Endothelial cell of umbilical vein (primary cell): Measurements from ENCODE around the gene RPSA. TPM values are rescaled to one million over a fixed set of nuclear protein-coding genes. Genes with fewer than 3 reads are reported as not detected.

Experiments
- BruUV-seq: library from RNA; stranded (reverse); fragments of 400-500 nt; replicated peaks from 2 replicates; lab custom pipeline; 2021; lab: Mats Ljungman, UMichigan
- CTCF ChIA-PET: fragments of 300-600, 350-600 bp; sonication (Branson Sonifier 250); formaldehyde crosslinking; loops from one replicate; lab custom pipeline; 2021; ENCODE audit warnings: antibody characterized with exemption, inconsistent platforms; lab: Charles Lee
- POLR2A ChIA-PET: fragments of 300-600, 350-600 bp; sonication (Branson Sonifier 250); formaldehyde crosslinking; loops from one replicate; lab custom pipeline; 2021; ENCODE audit warnings: antibody characterized with exemption, inconsistent platforms; lab: Charles Lee
- DNase-seq: peaks from one replicate; pipeline ENCODE4 v3.0.0-alpha.2; 2011; ENCODE audit warnings: low read depth, low spot score
- FAIRE-seq: peaks from 2 replicates; lab custom pipeline; 2011; peaks lifted over from hg19 to GRCh38; lab: Jason Lieb, UNC
- H2AFZ ChIP-seq: 2 replicates; pipeline ENCODE4 v1.6.0; 2012; ENCODE audit warnings: low read depth, low read length, control low read depth, inconsistent platforms
- H3K27ac ChIP-seq: 2 replicates; pipeline ENCODE4 v1.5.1; 2011; ENCODE audit warnings: low read depth, mild to moderate bottlenecking, control low read depth, low read length, moderate library complexity; ENCODE audit not compliant: insufficient read depth
- H3K27me3 ChIP-seq, 2 experiments: 2 replicates each; pipeline versions ENCODE4 v1.6.0 to v1.6.1; 2011; ENCODE audit warnings: low read length in 2 of 2, mixed read lengths in 1 of 2; ENCODE audit not compliant: control insufficient read depth in 2 of 2, insufficient read depth in 2 of 2
- H3K36me3 ChIP-seq, 2 experiments: 2 replicates in 1 of 2; 3 replicates in 1 of 2; pipeline ENCODE4 v1.5.1; 2011; ENCODE audit warnings: low read length in 2 of 2, mild to moderate bottlenecking in 1 of 2, moderate library complexity in 1 of 2; ENCODE audit not compliant: control insufficient read depth in 2 of 2, insufficient read depth in 2 of 2; ENCODE audit errors: extremely low read depth in 1 of 2
- H3K4me1 ChIP-seq: 3 replicates; pipeline ENCODE4 v1.5.1; 2011; ENCODE audit warnings: mild to moderate bottlenecking, low read length; ENCODE audit not compliant: control insufficient read depth, insufficient read depth; ENCODE audit errors: extremely low read depth
- H3K4me2 ChIP-seq: 2 replicates; pipeline ENCODE4 v1.6.1; 2011; ENCODE audit warnings: low read length, control low read depth, mixed read lengths; ENCODE audit not compliant: insufficient read depth
- H3K4me3 ChIP-seq, 3 experiments: fragments of 200-600 bp in 1 of 3; sonication (generic), shearing (Covaris generic) in 1 of 3; replicated peaks in 1 of 3; 2 replicates each; pipeline ENCODE4 v1.5.1; 2011 to 2016; ENCODE audit warnings: control low read depth in 3 of 3, low read length in 3 of 3, mild to moderate bottlenecking in 2 of 3, inconsistent platforms in 1 of 3, low read depth in 1 of 3, moderate library complexity in 1 of 3; ENCODE audit not compliant: insufficient read depth in 1 of 3
- H3K79me2 ChIP-seq: 2 replicates; pipeline ENCODE4 v1.6.0; 2012; ENCODE audit warnings: low read length, inconsistent platforms; ENCODE audit not compliant: control insufficient read depth, insufficient read depth
- H3K9ac ChIP-seq: replicated peaks from 2 replicates; pipeline ENCODE3; 2011; ENCODE audit warnings: low read length, control low read depth; ENCODE audit not compliant: insufficient read depth; ENCODE audit errors: extremely low read depth
- H3K9me1 ChIP-seq: replicated peaks from 3 replicates; pipeline ENCODE4 v1.6.0; 2011; ENCODE audit warnings: mild to moderate bottlenecking, low read length; ENCODE audit not compliant: control insufficient read depth, insufficient read depth; ENCODE audit errors: extremely low read depth
- H3K9me3 ChIP-seq: replicated peaks from 2 replicates; pipeline ENCODE4 v1.5.1; 2012; ENCODE audit warnings: low read length, inconsistent platforms; ENCODE audit not compliant: control insufficient read depth, insufficient read depth
- H4K20me1 ChIP-seq: replicated peaks from 2 replicates; pipeline ENCODE3; 2011; ENCODE audit warnings: mild to moderate bottlenecking, low read length; ENCODE audit not compliant: control insufficient read depth, insufficient read depth; ENCODE audit errors: extremely low read depth
- EZH2 ChIP-seq: IDR thresholded peaks from 2 replicates; pipeline ENCODE4 v1.6.1; 2012; ENCODE audit warnings: borderline replicate concordance, low read depth, mild to moderate bottlenecking, moderate library complexity, low read length, inconsistent platforms; ENCODE audit not compliant: severe bottlenecking
- FOS ChIP-seq: IDR thresholded peaks from 2 replicates; pipeline ENCODE4 v1.6.1; 2011; ENCODE audit warnings: mild to moderate bottlenecking, low read length, moderate library complexity, borderline replicate concordance; ENCODE audit not compliant: insufficient read depth
- GATA2 ChIP-seq: IDR thresholded peaks from 2 replicates; pipeline ENCODE4 v1.7.0; 2011; ENCODE audit warnings: low read depth, mild to moderate bottlenecking, moderate library complexity, mixed read lengths, low read length; ENCODE audit not compliant: insufficient read length, insufficient read depth
- JUN ChIP-seq: IDR thresholded peaks from 2 replicates; pipeline ENCODE4 v1.6.1; 2011; ENCODE audit warnings: borderline replicate concordance, low read depth; ENCODE audit not compliant: insufficient read length, insufficient read depth
- MYC ChIP-seq: IDR thresholded peaks from one replicate; pipeline ENCODE4 v1.6.1; 2011; ENCODE audit warnings: mild to moderate bottlenecking, low read depth, low read length
- POLR2AphosphoS5 ChIP-seq: IDR thresholded peaks from 2 replicates; pipeline ENCODE4 v1.6.1; 2012; ENCODE audit warnings: low read depth, mild to moderate bottlenecking, control low read depth, low read length, moderate library complexity; ENCODE audit not compliant: insufficient read depth
- dilution Hi-C: fragments of 300-500 bp; cut with MboI; formaldehyde crosslinking; loops from one replicate; pipeline ENCODE4 v1.15.0; 2019; ENCODE audit warnings: low sequenced_read_pairs; ENCODE audit not compliant: extremely low pct_ligation_motif_present
- intact Hi-C: fragments of 100-400 bp; cut with micrococcal nuclease; formaldehyde crosslinking; loops from one replicate; pipeline ENCODE4 v1.10.0; 2022
- polyA plus RNA-seq, 4 experiments: library from polyadenylated mRNA; depleted of rRNA in 3 of 4; stranded (reverse) in 3 of 4; unstranded in 1 of 4; fragments of >200 nt; gene quantifications; 2 replicates each; pipeline versions ENCODE4 v1.2.1 to v1.2.3, GENCODE V29; 2011 to 2012; ENCODE audit warnings: missing spikeins in 1 of 4
- total RNA-seq: library from RNA; stranded (reverse); gene quantifications from 2 replicates; pipeline ENCODE4 v1.2.3, GENCODE V29; 2021
- TF ChIP-seq, protein P1 (sequence below), 2 donors: IDR thresholded peaks; 1 replicate in 1 of 2; 2 replicates in 1 of 2; pipeline ENCODE4 v1.5.1; 2011; ENCODE audit warnings: low read length in 2 of 2, mild to moderate bottlenecking in 2 of 2, moderate library complexity in 2 of 2, control low read depth in 1 of 2, inconsistent platforms in 1 of 2, low read depth in 1 of 2; ENCODE audit not compliant: insufficient read depth in 1 of 2; ENCODE audit errors: extremely low read depth in 1 of 2
- TF ChIP-seq, protein P2 (sequence below): IDR thresholded peaks from 2 replicates; pipeline ENCODE4 v1.6.1; 2011; ENCODE audit not compliant: insufficient read depth, insufficient read length

The RPSA gene
- total and polyA plus RNA-seq, 2 donors (not counting 3 experiments of a cell fraction or from before 2014, with no cell fraction given), result 1,357 to 3,687 TPM

DNA sequence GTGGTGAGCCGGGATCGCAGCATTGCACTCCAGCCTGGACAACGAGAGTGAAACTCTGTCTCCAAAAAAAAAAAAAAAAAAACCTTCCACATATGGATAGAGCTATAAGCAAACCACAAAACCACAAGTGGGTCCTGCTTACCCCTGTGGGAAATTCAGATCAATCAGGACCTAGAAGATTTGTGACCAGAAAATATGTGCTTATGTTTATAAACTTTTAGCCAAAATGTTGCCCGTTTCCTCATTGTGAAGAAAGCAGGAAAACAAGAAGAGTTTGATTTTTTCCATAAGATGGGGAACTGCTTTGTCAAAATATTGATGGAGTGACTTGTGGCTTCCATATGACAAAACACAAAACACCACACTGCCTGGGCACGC is 26.8 kb upstream of the RPSA start:
- no peaks in the 10 kb centered on the region for H3K9me1 ChIP-seq
- no peak overlapping the region for H2AFZ ChIP-seq
- ChIA-PET CTCF (interaction anchor here (1.2 to 2.1 kb wide), 2 partner anchors 20 to 87 kb away, joined by 3 to 15 read pairs; no protein-coding TSS in a partner anchor), POLR2A (no interaction called here)
- H4K20me1 ChIP-seq, result no peaks in the 10 kb centered on the region
- peaks cover 21% of the 10 kb centered on the region for H3K4me1 ChIP-seq
- H3K9ac ChIP-seq, result no peak overlapping the region
- H3K36me3 ChIP-seq, result no peaks in the 10 kb centered on the region
- intact Hi-C loops, result loop anchor here (2.0 to 10.0 kb wide), 3 partner anchors 171 to 1075 kb away; partner anchors contain the start of gene RPL14
- peaks cover 0 to 1% of the 10 kb centered on the region in 2 experiments for H3K27me3 ChIP-seq
- dilution Hi-C loops, result no loop called here
- no peak overlapping the region for H3K4me2 ChIP-seq
- BruUV-seq, result no TSS peak
- H3K79me2 ChIP-seq, result no peaks in the 10 kb centered on the region
- DNase-seq (no peak), FAIRE-seq (no peak)
- TF ChIP-seq, protein P1, sequence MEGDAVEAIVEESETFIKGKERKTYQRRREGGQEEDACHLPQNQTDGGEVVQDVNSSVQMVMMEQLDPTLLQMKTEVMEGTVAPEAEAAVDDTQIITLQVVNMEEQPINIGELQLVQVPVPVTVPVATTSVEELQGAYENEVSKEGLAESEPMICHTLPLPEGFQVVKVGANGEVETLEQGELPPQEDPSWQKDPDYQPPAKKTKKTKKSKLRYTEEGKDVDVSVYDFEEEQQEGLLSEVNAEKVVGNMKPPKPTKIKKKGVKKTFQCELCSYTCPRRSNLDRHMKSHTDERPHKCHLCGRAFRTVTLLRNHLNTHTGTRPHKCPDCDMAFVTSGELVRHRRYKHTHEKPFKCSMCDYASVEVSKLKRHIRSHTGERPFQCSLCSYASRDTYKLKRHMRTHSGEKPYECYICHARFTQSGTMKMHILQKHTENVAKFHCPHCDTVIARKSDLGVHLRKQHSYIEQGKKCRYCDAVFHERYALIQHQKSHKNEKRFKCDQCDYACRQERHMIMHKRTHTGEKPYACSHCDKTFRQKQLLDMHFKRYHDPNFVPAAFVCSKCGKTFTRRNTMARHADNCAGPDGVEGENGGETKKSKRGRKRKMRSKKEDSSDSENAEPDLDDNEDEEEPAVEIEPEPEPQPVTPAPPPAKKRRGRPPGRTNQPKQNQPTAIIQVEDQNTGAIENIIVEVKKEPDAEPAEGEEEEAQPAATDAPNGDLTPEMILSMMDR (IDR thresholded peaks at IDR 0.05; ENCODE audit: extremely low read depth in 1 of 2, insufficient read depth in 1 of 2, low read depth in 1 of 2, low read length in 2 of 2), result no peak
- TF ChIP-seq GATA2 (no peak), MYC (no peak), FOS (no peak)
- TF ChIP-seq, protein P2, sequence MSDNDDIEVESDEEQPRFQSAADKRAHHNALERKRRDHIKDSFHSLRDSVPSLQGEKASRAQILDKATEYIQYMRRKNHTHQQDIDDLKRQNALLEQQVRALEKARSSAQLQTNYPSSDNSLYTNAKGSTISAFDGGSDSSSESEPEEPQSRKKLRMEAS, result no peak
- H3K9me3 ChIP-seq, result no peaks in the 10 kb centered on the region
- H3K4me3 ChIP-seq, result no peak overlapping the region
- H3K27ac ChIP-seq, result no peak overlapping the region

DNA sequence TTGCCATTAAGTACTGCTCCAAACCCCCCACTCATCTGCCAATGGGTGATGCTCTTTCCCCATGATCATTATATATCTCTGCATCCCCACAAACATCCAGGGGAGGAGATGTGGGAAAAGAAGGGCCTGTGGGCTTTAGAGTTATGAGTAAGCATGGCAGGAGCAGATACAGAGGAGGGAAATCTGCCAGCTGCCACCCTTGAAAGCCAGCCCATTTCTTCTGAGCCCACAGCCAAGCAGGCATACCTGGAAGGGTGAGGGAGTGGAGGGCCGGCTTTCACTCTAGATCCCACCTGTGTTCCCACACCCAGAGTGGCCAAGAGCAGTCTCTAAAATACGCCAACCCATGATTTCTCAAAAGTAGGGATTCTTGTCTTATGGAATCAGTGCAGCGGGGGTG is 25.1 kb upstream of the RPSA start:
- no peaks in the 10 kb centered on the region for H3K9me3 ChIP-seq
- BruUV-seq, result no TSS peak
- no peak overlapping the region for H3K27ac ChIP-seq
- intact Hi-C loops (loop anchor here (5.0 to 10.0 kb wide), 2 partner anchors 254 to 1073 kb away; partner anchors contain the start of gene RPL14), dilution Hi-C loops (no loop called here)
- no peaks in the 10 kb centered on the region for H3K36me3 ChIP-seq
- no peak overlapping the region for H3K4me3 ChIP-seq
- TF ChIP-seq FOS, result no peak
- TF ChIP-seq, protein P1 (IDR thresholded peaks at IDR 0.05; ENCODE audit: extremely low read depth in 1 of 2, insufficient read depth in 1 of 2, low read depth in 1 of 2, low read length in 2 of 2), result no peak
- TF ChIP-seq JUN, result no peak
- no peak for TF ChIP-seq GATA2
- TF ChIP-seq POLR2AphosphoS5, result no peak
- TF ChIP-seq, protein P2, result no peak
- TF ChIP-seq MYC, result no peak
- TF ChIP-seq EZH2, result no peak
- peaks cover under 1% of the 10 kb centered on the region for H4K20me1 ChIP-seq
- no peaks in the 10 kb centered on the region for H3K27me3 ChIP-seq
- peaks cover 14% of the 10 kb centered on the region for H3K79me2 ChIP-seq
- no peak for FAIRE-seq
- no peaks in the 10 kb centered on the region for H3K9me1 ChIP-seq
- no peak for DNase-seq
- no peak overlapping the region for H3K9ac ChIP-seq
- ChIA-PET POLR2A (no interaction called here), CTCF (no interaction called here)
- H2AFZ ChIP-seq, result no peak overlapping the region
- no peak overlapping the region for H3K4me2 ChIP-seq
- peaks cover 21% of the 10 kb centered on the region for H3K4me1 ChIP-seq
